A549 (cell line): ENCODE measurements around the gene PIP5KL1. TPM values are rescaled to one million over a fixed set of nuclear protein-coding genes. Genes with fewer than 3 reads are reported as not detected.

Experiments used
- ATAC-seq, 2 experiments: fragments of 200-7000 bp in 1 of 2; fragments of >200 bp in 1 of 2; cut with Nextera tagmentation in 1 of 2; cut with Tn5 transposase in 1 of 2; 3 replicates each; pipeline versions ENCODE4 v1.8.0 to v1.9.1; 2018 to 2020; ENCODE audit warnings: mild to moderate bottlenecking in 1 of 2, moderate library complexity in 1 of 2
- CTCF ChIA-PET: fragments of 300-600 bp; sonication (Branson Sonifier 250); formaldehyde crosslinking; extraction: SDS; loops from one replicate; lab custom pipeline; 2021; ENCODE audit warnings: antibody characterized with exemption, inconsistent platforms; lab: Yijun Ruan, JAX
- POLR2A ChIA-PET: fragments of 350-600 bp; formaldehyde crosslinking; extraction: SDS; loops from one replicate; lab custom pipeline; 2021; ENCODE audit warnings: antibody characterized with exemption, inconsistent platforms; lab: Yijun Ruan, JAX
- DNase-seq, 2 experiments: peaks; one replicate each; pipeline versions ENCODE4 v3.0.0 to v3.0.0-alpha.2; 2011 to 2016; ENCODE audit warnings: low read depth in 1 of 2, low spot score in 1 of 2
- FAIRE-seq: peaks from 2 replicates; lab custom pipeline; 2011; peaks lifted over from hg19 to GRCh38; lab: Jason Lieb, UNC
- H3K27ac ChIP-seq, 2 experiments: fragments of >200 bp; sonication (Bioruptor Twin); formaldehyde crosslinking; 3 replicates each; pipeline ENCODE4 v1.5.1; 2016 to 2017
- H3K4me1 ChIP-seq: fragments of >200 bp; sonication (Bioruptor Twin); formaldehyde crosslinking; 3 replicates; pipeline ENCODE4 v1.6.1; 2016
- H3K4me2 ChIP-seq: fragments of >200 bp; sonication (Bioruptor Twin); formaldehyde crosslinking; 3 replicates; pipeline ENCODE4 v1.6.1; 2016
- H3K4me3 ChIP-seq: fragments of >200 bp; sonication (Bioruptor Twin); formaldehyde crosslinking; 3 replicates; pipeline ENCODE4 v1.5.1; 2016
- H3K9me3 ChIP-seq: fragments of >200 bp; sonication (Bioruptor Twin); formaldehyde crosslinking; 3 replicates; pipeline ENCODE4 v1.6.1; 2016
- CEBPB ChIP-seq, 2 experiments: fragments of >200 bp in 1 of 2; sonication (Bioruptor Twin) in 1 of 2; formaldehyde crosslinking in 1 of 2; IDR thresholded peaks; 2 replicates each; pipeline ENCODE4 v1.6.1; 2012 to 2016
- FOSL2 ChIP-seq, 2 experiments: fragments of 450-650 bp in 1 of 2; fragments of >200 bp in 1 of 2; sonication (Bioruptor Twin) in 1 of 2; formaldehyde crosslinking; IDR thresholded peaks; 2 replicates each; pipeline versions ENCODE4 v1.5.0 to v1.6.1; 2016 to 2020; ENCODE audit warnings: mild to moderate bottlenecking in 1 of 2, moderate library complexity in 1 of 2
- FOXS1 ChIP-seq: fragments of 250-450 bp; sonication (Bioruptor Pico); IDR thresholded peaks from 2 replicates; pipeline ENCODE4 v1.5.0; 2020; ENCODE audit warnings: mild to moderate bottlenecking, moderate library complexity
- HOXA7 ChIP-seq: fragments of 250-450 bp; sonication (Bioruptor Pico); IDR thresholded peaks from 2 replicates; pipeline ENCODE4 v1.5.0; 2020; ENCODE audit warnings: mild to moderate bottlenecking, moderate library complexity
- JUNB ChIP-seq: fragments of >200 bp; sonication (Bioruptor Twin); formaldehyde crosslinking; IDR thresholded peaks from 2 replicates; pipeline ENCODE4 v1.6.1; 2016
- NPAS2 ChIP-seq: fragments of 250-450 bp; sonication (Bioruptor Pico); IDR thresholded peaks from 2 replicates; pipeline ENCODE4 v1.8.0; 2022; ENCODE audit warnings: mild to moderate bottlenecking, moderate library complexity, borderline replicate concordance
- NR3C1 ChIP-seq: fragments of >200 bp; sonication (Bioruptor Twin); formaldehyde crosslinking; IDR thresholded peaks from 3 replicates; pipeline ENCODE4 v1.6.1; 2017
- PHF8 ChIP-seq: fragments of 200-600 bp; sonication (generic); IDR thresholded peaks from 2 replicates; pipeline ENCODE4 v1.6.1; 2016; ENCODE audit warnings: low read depth, mild to moderate bottlenecking, antibody characterized with exemption, moderate library complexity, borderline replicate concordance
- POLR2A ChIP-seq: IDR thresholded peaks from 2 replicates; pipeline ENCODE4 v1.6.1; 2012; ENCODE audit warnings: mild to moderate bottlenecking, low read length
- RAD21 ChIP-seq, 2 experiments: fragments of >200 bp in 1 of 2; sonication (Bioruptor Twin) in 1 of 2; formaldehyde crosslinking in 1 of 2; IDR thresholded peaks in 1 of 2; conservative IDR thresholded peaks in 1 of 2; 2 replicates in 1 of 2; 3 replicates in 1 of 2; pipeline ENCODE4 v1.6.1; 2012 to 2018; ENCODE audit warnings: inconsistent platforms in 1 of 2
- SMC3 ChIP-seq: fragments of >200 bp; sonication (Bioruptor Twin); formaldehyde crosslinking; IDR thresholded peaks from 3 replicates; pipeline ENCODE4 v1.6.1; 2018; ENCODE audit warnings: inconsistent platforms
- ZSCAN20 ChIP-seq: fragments of 250-450 bp; sonication (Bioruptor Pico); IDR thresholded peaks from 2 replicates; pipeline ENCODE4 v1.8.0; 2022; ENCODE audit warnings: mild to moderate bottlenecking, moderate library complexity
- WGBS: methylation state at CpG from one replicate; pipeline ENCODE4 v1.1.6; 2017; ENCODE audit errors: missing lambda C conversion rate; 5-methylcytosine and 5-hydroxymethylcytosine counted together
- polyA plus RNA-seq, 4 experiments: library from polyadenylated mRNA; depleted of rRNA in 3 of 4; stranded (reverse); fragments of >200 nt; fragmentation: RNase III in 1 of 4; extraction: RNeasy Plus Mini Kit Qiagen cat#74134 plus additional on column Dnase treatment in 1 of 4; gene quantifications; 2 replicates in 3 of 4; 3 replicates in 1 of 4; pipeline ENCODE4 v1.2.3, GENCODE V29; 2011 to 2017
- TF ChIP-seq, protein P1 (sequence below): fragments of 450-650 bp; IDR thresholded peaks from 2 replicates; pipeline ENCODE4 v1.6.1; 2014; ENCODE audit warnings: antibody characterized with exemption
- TF ChIP-seq, protein P2 (sequence below): fragments of 150-350 bp; IDR thresholded peaks from 2 replicates; pipeline ENCODE4 v1.6.1; 2014; ENCODE audit warnings: low read depth, mild to moderate bottlenecking, low read length
- TF ChIP-seq, protein P3 (sequence below): fragments of 200-600 bp; sonication (generic); IDR thresholded peaks from 2 replicates; pipeline ENCODE4 v1.6.1; 2016; ENCODE audit warnings: antibody characterized with exemption, mild to moderate bottlenecking, moderate library complexity
- TF ChIP-seq, protein P4 (sequence below): IDR thresholded peaks from 2 replicates; pipeline ENCODE4 v1.6.1; 2012
- TF ChIP-seq, protein P5 (sequence below): fragments of >200 bp; sonication (Bioruptor Twin); formaldehyde crosslinking; IDR thresholded peaks from 2 replicates; pipeline ENCODE4 v1.6.1; 2016
- TF ChIP-seq, protein P6 (sequence below): IDR thresholded peaks from 2 replicates; pipeline ENCODE4 v1.6.1; 2012
- TF ChIP-seq, protein P7 (sequence below): IDR thresholded peaks from 2 replicates; pipeline ENCODE4 v1.6.1; 2012; ENCODE audit warnings: low read depth, borderline replicate concordance

Gene PIP5KL1
- polyA plus RNA-seq, 2 of the 4 experiments (the other 2 are of a cell fraction): 2.4 to 2.5 TPM

DNA sequence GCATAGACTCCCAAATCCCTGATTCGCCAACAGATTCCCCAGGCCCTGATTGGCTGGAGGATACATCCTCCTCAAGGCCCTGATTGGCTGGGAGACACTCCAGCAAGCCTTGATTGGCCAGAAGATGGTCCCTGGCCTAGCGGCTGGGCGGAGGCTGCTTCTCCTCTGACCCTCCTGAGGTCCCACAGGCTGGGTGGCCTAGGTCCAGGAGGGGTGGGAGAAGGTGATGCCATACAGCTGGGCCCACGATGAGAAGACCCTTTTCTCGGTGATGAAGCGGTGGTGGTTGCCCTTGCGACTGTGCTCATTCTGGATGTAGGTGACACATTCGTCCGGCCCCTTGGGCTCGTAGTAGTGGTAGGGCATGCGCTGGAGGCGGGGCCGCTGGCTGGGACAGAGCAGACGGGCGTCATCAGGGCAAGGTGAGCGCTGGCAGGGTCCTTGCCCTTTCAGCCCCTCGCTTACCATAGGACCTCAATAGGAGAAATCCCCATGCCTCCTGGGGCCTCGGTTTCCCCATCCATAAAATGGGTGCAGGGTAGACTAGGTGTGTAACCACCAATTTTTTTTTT, 44.1 kb downstream of the PIP5KL1 start:
- no peak overlapping the region for H3K27ac ChIP-seq
- no peak overlapping the region for H3K4me3 ChIP-seq
- peaks cover 5% of the 10 kb centered on the region; the same call in 1 of the 3 replicates for H3K4me1 ChIP-seq
- ChIA-PET CTCF (interaction anchor here (0.9 to 6.5 kb wide), 6 partner anchors 17 to 246 kb away, joined by 3 to 50 read pairs (median 3); partner anchors contain the start of gene TOR2A), POLR2A (no interaction called here)
- no peaks in the 10 kb centered on the region for H3K9me3 ChIP-seq
- WGBS: 94% methylated on average over 17 of the region's 18 CpGs
- no peak overlapping the region for H3K4me2 ChIP-seq
- ATAC-seq (peak in 1 of 2 experiments; percentile 67; a peak in 3 of 6 replicates), DNase-seq (peak in 1 of 2 experiments; percentile 69), FAIRE-seq (no peak)
- TF ChIP-seq, protein P1, sequence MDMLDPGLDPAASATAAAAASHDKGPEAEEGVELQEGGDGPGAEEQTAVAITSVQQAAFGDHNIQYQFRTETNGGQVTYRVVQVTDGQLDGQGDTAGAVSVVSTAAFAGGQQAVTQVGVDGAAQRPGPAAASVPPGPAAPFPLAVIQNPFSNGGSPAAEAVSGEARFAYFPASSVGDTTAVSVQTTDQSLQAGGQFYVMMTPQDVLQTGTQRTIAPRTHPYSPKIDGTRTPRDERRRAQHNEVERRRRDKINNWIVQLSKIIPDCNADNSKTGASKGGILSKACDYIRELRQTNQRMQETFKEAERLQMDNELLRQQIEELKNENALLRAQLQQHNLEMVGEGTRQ: no peak
- TF ChIP-seq HOXA7 (CRISPR knock-in tag): no peak
- TF ChIP-seq, protein P2, sequence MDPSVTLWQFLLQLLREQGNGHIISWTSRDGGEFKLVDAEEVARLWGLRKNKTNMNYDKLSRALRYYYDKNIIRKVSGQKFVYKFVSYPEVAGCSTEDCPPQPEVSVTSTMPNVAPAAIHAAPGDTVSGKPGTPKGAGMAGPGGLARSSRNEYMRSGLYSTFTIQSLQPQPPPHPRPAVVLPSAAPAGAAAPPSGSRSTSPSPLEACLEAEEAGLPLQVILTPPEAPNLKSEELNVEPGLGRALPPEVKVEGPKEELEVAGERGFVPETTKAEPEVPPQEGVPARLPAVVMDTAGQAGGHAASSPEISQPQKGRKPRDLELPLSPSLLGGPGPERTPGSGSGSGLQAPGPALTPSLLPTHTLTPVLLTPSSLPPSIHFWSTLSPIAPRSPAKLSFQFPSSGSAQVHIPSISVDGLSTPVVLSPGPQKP: no peak
- TF ChIP-seq, protein P3, sequence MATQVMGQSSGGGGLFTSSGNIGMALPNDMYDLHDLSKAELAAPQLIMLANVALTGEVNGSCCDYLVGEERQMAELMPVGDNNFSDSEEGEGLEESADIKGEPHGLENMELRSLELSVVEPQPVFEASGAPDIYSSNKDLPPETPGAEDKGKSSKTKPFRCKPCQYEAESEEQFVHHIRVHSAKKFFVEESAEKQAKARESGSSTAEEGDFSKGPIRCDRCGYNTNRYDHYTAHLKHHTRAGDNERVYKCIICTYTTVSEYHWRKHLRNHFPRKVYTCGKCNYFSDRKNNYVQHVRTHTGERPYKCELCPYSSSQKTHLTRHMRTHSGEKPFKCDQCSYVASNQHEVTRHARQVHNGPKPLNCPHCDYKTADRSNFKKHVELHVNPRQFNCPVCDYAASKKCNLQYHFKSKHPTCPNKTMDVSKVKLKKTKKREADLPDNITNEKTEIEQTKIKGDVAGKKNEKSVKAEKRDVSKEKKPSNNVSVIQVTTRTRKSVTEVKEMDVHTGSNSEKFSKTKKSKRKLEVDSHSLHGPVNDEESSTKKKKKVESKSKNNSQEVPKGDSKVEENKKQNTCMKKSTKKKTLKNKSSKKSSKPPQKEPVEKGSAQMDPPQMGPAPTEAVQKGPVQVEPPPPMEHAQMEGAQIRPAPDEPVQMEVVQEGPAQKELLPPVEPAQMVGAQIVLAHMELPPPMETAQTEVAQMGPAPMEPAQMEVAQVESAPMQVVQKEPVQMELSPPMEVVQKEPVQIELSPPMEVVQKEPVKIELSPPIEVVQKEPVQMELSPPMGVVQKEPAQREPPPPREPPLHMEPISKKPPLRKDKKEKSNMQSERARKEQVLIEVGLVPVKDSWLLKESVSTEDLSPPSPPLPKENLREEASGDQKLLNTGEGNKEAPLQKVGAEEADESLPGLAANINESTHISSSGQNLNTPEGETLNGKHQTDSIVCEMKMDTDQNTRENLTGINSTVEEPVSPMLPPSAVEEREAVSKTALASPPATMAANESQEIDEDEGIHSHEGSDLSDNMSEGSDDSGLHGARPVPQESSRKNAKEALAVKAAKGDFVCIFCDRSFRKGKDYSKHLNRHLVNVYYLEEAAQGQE: peak; percentile 26; the same call in 1 of the 2 replicates

DNA sequence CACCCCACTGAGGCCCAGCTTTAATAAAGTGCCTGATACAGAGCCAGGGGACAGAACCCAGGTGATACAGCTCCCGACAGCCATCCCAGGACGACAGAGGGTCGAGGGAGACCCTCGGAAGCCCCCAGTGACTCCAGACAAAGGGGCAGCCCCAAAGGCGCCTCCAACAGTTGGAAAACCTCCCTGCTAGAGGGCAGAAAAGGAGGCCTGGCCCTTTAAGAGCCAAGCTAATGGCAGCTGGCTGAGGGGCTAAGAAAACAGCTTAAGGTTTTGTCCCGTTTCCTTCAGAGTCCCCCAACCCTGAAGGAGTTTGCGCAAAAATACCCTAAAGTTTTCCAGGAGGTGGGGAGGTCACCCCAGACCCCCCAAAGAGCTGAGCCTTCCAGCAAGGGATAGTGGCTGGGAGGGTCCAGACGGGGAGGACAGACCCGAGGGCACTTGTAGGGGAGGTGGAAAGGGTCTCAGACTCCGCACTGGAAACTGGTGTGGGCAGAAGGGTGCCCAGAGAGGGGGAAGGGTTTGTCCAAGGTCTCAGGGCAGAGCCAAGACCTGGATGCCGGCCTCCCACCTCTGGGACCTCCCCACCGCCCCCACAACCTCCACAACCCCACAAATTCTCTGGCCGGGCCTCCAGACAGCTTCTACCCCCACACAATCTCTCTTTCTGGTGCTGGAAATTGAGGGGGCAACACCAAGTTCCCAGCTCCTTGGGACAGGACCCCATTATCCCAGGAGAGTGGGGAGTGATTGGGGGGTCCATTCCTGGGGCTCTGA, 44.9 kb downstream of the PIP5KL1 start:
- DNase-seq: no peak
- POLR2A ChIA-PET: no interaction called here
- Histone ChIP-seq H3K4me3 (no peak overlapping the region), H3K4me1 (peaks cover 5% of the 10 kb centered on the region; the same call in 1 of the 3 replicates), H3K27ac (no peak overlapping the region), H3K4me2 (no peak overlapping the region), H3K9me3 (no peaks in the 10 kb centered on the region)
- WGBS: 73% methylated on average over 13 of the region's 13 CpGs
- no peak for FAIRE-seq
- TF ChIP-seq, protein P4, sequence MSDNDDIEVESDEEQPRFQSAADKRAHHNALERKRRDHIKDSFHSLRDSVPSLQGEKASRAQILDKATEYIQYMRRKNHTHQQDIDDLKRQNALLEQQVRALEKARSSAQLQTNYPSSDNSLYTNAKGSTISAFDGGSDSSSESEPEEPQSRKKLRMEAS: no peak
- TF ChIP-seq FOSL2 (IDR thresholded peaks at IDR 0.05) (no peak), FOSL2 (CRISPR knock-in tag; IDR thresholded peaks at IDR 0.05) (no peak), SMC3 (no peak)
- TF ChIP-seq, protein P5, sequence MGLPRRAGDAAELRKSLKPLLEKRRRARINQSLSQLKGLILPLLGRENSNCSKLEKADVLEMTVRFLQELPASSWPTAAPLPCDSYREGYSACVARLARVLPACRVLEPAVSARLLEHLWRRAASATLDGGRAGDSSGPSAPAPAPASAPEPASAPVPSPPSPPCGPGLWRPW: no peak
- peak in 1 of 2 experiments; percentile 10; a peak in 1 of 6 replicates for ATAC-seq
- CTCF ChIA-PET: interaction anchor here (1.1 to 6.5 kb wide), 5 partner anchors 12 to 151 kb away, joined by 3 to 50 read pairs (median 6); partner anchors contain the start of gene TOR2A

DNA sequence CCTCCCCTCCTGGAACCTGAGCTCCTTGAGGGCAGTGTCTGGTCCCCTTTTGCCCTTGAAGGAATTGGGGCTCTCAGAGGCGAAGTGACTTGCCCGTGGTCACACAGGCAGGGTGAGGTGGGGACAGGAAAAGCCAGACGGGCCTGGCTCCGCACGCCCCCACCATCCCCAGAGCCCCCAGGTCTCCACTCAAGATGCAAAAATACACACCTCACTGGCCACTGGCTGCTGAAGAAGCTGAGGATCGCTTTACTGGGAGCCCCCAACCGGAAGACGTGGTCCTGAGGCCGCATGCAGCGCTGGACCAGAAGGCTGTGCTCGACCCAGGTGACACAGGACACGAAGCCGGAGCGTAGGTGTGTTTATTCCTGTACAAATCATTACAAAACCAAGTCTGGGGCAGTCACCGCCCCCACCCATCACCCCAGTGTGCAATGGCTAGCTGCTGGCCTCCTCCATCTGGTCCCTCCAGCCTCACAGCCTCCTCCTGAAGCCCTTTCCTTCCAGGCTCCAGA, 45.5 kb downstream of the PIP5KL1 start:
- ChIA-PET CTCF (interaction anchor here (1.0 to 6.5 kb wide), 5 partner anchors 11 to 150 kb away, joined by 3 to 50 read pairs (median 6); partner anchors contain the start of gene TOR2A), POLR2A (no interaction called here)
- Histone ChIP-seq H3K4me2 (no peak overlapping the region), H3K9me3 (no peaks in the 10 kb centered on the region), H3K4me1 (peaks cover 5% of the 10 kb centered on the region; the same call in 1 of the 3 replicates), H3K4me3 (no peak overlapping the region), H3K27ac (no peak overlapping the region)
- ATAC-seq (no peak; a peak in 1 of 6 replicates), DNase-seq (no peak), FAIRE-seq (no peak)
- 91% methylated on average over 15 of the region's 15 CpGs for WGBS
- TF ChIP-seq, protein P6, sequence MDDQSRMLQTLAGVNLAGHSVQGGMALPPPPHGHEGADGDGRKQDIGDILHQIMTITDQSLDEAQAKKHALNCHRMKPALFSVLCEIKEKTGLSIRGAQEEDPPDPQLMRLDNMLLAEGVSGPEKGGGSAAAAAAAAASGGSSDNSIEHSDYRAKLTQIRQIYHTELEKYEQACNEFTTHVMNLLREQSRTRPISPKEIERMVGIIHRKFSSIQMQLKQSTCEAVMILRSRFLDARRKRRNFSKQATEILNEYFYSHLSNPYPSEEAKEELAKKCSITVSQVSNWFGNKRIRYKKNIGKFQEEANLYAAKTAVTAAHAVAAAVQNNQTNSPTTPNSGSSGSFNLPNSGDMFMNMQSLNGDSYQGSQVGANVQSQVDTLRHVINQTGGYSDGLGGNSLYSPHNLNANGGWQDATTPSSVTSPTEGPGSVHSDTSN: no peak
- TF ChIP-seq PHF8 (no peak), POLR2A (no peak), NPAS2 (no peak), FOXS1 (no peak), ZSCAN20 (no peak), CEBPB (IDR thresholded peaks at IDR 0.05) (no peak), NR3C1 (no peak), RAD21 (conservative IDR thresholded peaks at IDR 0.05 in 1 of 2, IDR thresholded peaks at IDR 0.05 in 1 of 2) (no peak), JUNB (no peak)
- TF ChIP-seq, protein P2: no peak
- TF ChIP-seq, protein P7, sequence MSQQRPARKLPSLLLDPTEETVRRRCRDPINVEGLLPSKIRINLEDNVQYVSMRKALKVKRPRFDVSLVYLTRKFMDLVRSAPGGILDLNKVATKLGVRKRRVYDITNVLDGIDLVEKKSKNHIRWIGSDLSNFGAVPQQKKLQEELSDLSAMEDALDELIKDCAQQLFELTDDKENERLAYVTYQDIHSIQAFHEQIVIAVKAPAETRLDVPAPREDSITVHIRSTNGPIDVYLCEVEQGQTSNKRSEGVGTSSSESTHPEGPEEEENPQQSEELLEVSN: no peak
- TF ChIP-seq, protein P5: no peak
